ENCODE data around the gene MPEG1.

The MPEG1 gene

GRCh38 chr11:59180168-59180776 lies 32.5 kb downstream of the MPEG1 start:
- no peak for TF ChIP-seq CTCF (IDR thresholded peaks at IDR 0.05)
- Histone ChIP-seq H3K36me3 (ENCODE audit: control insufficient read depth, insufficient read depth, low read length) (no peaks in the 10 kb centered on the region), H3K27me3 (ENCODE audit: control insufficient read depth, insufficient read depth, low read length) (no peaks in the 10 kb centered on the region), H3K27ac (no peak overlapping the region), H3K9me3 (ENCODE audit: control insufficient read depth, low read length) (no peaks in the 10 kb centered on the region), H3K4me2 (ENCODE audit: low read length) (no peak overlapping the region), H3K79me2 (no peaks in the 10 kb centered on the region), H3K4me1 (no peaks in the 10 kb centered on the region), H2AFZ (no peak overlapping the region), H3K9ac (no peak overlapping the region), H3K4me3 (ENCODE audit: low read depth, low read length) (no peak overlapping the region)

DNA sequence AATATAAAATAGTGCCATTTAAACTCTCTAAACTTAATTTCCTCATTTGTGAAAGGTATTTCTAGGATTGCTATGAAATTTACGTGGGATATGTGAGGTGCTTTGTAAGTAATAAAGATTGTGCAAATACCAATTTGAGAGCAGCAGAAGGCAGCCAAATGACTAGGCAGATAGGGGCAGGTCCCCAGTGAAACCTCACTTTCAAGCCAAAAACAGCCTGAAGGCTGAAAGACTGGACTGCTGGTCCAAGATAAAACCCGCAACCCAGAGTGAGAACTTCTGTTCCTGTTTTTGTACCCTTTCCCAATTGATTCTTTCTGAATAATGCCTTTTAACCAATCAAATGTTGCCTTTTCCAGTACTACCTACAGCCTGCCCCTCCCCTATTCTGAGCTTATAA lies 33.6 kb downstream of the MPEG1 start:
- Histone ChIP-seq H3K4me2 (ENCODE audit: low read length) (no peak overlapping the region), H3K36me3 (ENCODE audit: control insufficient read depth, insufficient read depth, low read length) (no peaks in the 10 kb centered on the region), H3K4me3 (ENCODE audit: low read depth, low read length) (no peak overlapping the region), H3K9me3 (ENCODE audit: control insufficient read depth, low read length) (no peaks in the 10 kb centered on the region), H3K79me2 (no peaks in the 10 kb centered on the region), H3K9ac (no peak overlapping the region), H3K4me1 (no peaks in the 10 kb centered on the region), H3K27me3 (ENCODE audit: control insufficient read depth, insufficient read depth, low read length) (no peaks in the 10 kb centered on the region), H3K27ac (no peak overlapping the region), H2AFZ (no peak overlapping the region)
- TF ChIP-seq CTCF (IDR thresholded peaks at IDR 0.05): no peak

DNA sequence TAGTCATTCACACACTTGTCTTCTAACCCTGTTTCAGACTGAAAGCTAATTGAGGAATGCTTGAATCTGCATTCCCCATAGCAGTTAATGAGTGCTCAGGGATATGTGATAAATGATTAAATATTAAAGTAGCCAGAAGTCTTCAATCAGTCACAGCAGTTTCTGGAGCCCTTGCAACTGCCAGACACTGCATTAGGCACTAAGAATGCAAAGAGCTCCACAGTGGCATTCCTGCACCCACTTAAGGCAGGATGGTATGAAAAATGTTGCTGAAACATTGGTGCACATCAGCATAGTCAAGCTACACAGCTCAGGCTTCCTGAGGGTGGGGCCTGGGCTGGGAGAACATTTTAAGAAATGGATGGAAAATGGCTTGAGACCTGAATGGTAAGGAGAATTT lies 34.3 kb downstream of the MPEG1 start:
- Histone ChIP-seq H3K4me2 (ENCODE audit: low read length) (no peak overlapping the region), H3K79me2 (no peaks in the 10 kb centered on the region), H3K9me3 (ENCODE audit: control insufficient read depth, low read length) (no peaks in the 10 kb centered on the region), H3K36me3 (ENCODE audit: control insufficient read depth, insufficient read depth, low read length) (no peaks in the 10 kb centered on the region), H3K9ac (no peak overlapping the region), H3K4me3 (ENCODE audit: low read depth, low read length) (no peak overlapping the region), H3K27me3 (ENCODE audit: control insufficient read depth, insufficient read depth, low read length) (no peaks in the 10 kb centered on the region), H3K27ac (no peak overlapping the region), H2AFZ (no peak overlapping the region), H3K4me1 (peaks cover 2% of the 10 kb centered on the region)
- TF ChIP-seq CTCF (IDR thresholded peaks at IDR 0.05): no peak

GRCh38 chr11:59176330-59176729 lies 36.4 kb downstream of the MPEG1 start:
- Histone ChIP-seq H3K27ac (no peak overlapping the region), H3K4me1 (peaks cover 2% of the 10 kb centered on the region), H3K79me2 (no peaks in the 10 kb centered on the region), H3K9ac (no peak overlapping the region), H3K4me3 (ENCODE audit: low read depth, low read length) (no peak overlapping the region), H3K27me3 (ENCODE audit: control insufficient read depth, insufficient read depth, low read length) (no peaks in the 10 kb centered on the region), H3K4me2 (ENCODE audit: low read length) (no peak overlapping the region), H3K36me3 (ENCODE audit: control insufficient read depth, insufficient read depth, low read length) (no peaks in the 10 kb centered on the region), H3K9me3 (ENCODE audit: control insufficient read depth, low read length) (no peaks in the 10 kb centered on the region), H2AFZ (no peak overlapping the region)
- no peak for TF ChIP-seq CTCF (IDR thresholded peaks at IDR 0.05)

DNA sequence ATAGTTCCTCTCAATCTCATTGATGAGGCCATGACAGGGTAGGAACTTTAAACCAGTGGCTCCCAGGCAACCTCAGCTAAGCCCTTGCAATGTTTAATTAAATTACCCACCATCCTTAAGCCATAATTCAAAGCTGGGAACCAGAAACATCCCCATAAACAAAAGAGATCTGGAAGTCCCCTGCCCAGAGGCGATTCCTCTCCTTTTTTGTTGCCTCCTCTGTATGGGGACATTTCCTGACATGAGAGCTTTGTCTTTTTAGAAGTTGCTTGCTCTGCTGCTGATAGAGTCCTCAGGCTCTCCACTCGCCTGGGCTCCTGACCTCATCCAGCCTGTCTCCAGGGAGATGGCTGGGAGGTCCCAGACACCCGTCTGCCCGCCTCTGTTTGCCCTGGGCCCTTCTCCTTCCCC lies 37.6 kb downstream of the MPEG1 start:
- H3K4me2 ChIP-seq (ENCODE audit: low read length): no peak overlapping the region
- no peaks in the 10 kb centered on the region for H3K36me3 ChIP-seq (ENCODE audit: control insufficient read depth, insufficient read depth, low read length)
- no peak overlapping the region for H3K4me3 ChIP-seq (ENCODE audit: low read depth, low read length)
- H3K9me3 ChIP-seq (ENCODE audit: control insufficient read depth, low read length): no peaks in the 10 kb centered on the region
- no peak for TF ChIP-seq CTCF (IDR thresholded peaks at IDR 0.05)
- H3K79me2 ChIP-seq: no peaks in the 10 kb centered on the region
- peaks cover 2% of the 10 kb centered on the region for H3K4me1 ChIP-seq
- H3K27ac ChIP-seq: no peak overlapping the region
- H3K9ac ChIP-seq: no peak overlapping the region
- no peak overlapping the region for H2AFZ ChIP-seq
- no peaks in the 10 kb centered on the region for H3K27me3 ChIP-seq (ENCODE audit: control insufficient read depth, insufficient read depth, low read length)

Data from parathyroid adenoma (tissue), 2 donors.